Mesodermal cell (in vitro differentiated cells): ENCODE data around the gene EFCAB6.

Experiments
- H3K27ac ChIP-seq: 2 replicates; pipeline ENCODE4 v1.7.0; 2013; ENCODE audit warnings: mild to moderate bottlenecking, low read depth, low read length, moderate library complexity; ENCODE audit not compliant: severe bottlenecking
- H3K36me3 ChIP-seq: 2 replicates; pipeline ENCODE4 v1.7.1; 2013; ENCODE audit warnings: mild to moderate bottlenecking, low read length, moderate library complexity; ENCODE audit not compliant: control insufficient read depth, insufficient read depth
- H3K4me1 ChIP-seq: one replicate; pipeline ENCODE4 v1.7.1; 2013; ENCODE audit warnings: mild to moderate bottlenecking, low read length; ENCODE audit not compliant: insufficient read depth, control insufficient read depth, poor library complexity, severe bottlenecking
- H3K4me3 ChIP-seq: 2 replicates; pipeline ENCODE4 v1.7.0; 2013; ENCODE audit warnings: low read length, control low read depth, mild to moderate bottlenecking; ENCODE audit not compliant: insufficient read depth, poor library complexity, severe bottlenecking; ENCODE audit errors: extremely low read depth
- H3K9me3 ChIP-seq: 2 replicates; pipeline ENCODE4 v1.7.1; 2013; ENCODE audit warnings: mild to moderate bottlenecking, low read length, moderate library complexity; ENCODE audit not compliant: control insufficient read depth
- WGBS, 2 experiments: methylation state at CpG; one replicate each; pipeline ENCODE4 v1.1.5; 2013; ENCODE audit warnings: missing lambda C conversion rate in 2 of 2; ENCODE audit not compliant: insufficient coverage in 2 of 2; 5-methylcytosine and 5-hydroxymethylcytosine counted together

Gene EFCAB6

GRCh38 chr22:43600265-43600664, 211.8 kb downstream of the EFCAB6 start:
- H3K27ac ChIP-seq: no peak overlapping the region
- H3K9me3 ChIP-seq: no peaks in the 10 kb centered on the region
- H3K36me3 ChIP-seq: no peaks in the 10 kb centered on the region
- 75 to 80% methylated on average over 2 to 8 of the region's 9 CpGs for WGBS, 2 experiments
- no peak overlapping the region for H3K4me3 ChIP-seq
- H3K4me1 ChIP-seq: no peaks in the 10 kb centered on the region

DNA sequence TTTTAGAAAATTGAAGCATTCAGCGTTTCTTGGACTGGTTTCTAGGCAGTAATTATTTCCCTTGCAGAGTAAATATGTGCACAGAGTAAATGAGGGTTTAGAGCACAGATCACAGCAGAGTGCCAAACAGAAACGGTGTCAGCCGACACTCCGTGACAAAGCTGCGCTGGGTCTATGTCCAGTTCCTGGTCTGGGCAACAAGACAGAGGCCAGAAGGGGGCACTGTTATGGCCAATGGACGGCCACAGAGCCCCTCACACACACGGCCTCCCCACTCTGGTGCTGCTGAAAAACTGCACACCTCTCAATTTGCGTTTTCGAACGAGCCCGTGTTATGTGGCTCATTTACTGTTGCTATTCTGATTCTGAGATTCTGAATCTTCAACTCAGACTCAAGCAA, 219.6 kb downstream of the EFCAB6 start:
- Histone ChIP-seq H3K27ac (no peak overlapping the region), H3K4me3 (no peak overlapping the region), H3K9me3 (no peaks in the 10 kb centered on the region), H3K4me1 (no peaks in the 10 kb centered on the region), H3K36me3 (no peaks in the 10 kb centered on the region)
- WGBS, 2 experiments: 56 to 75% methylated on average over 8 to 11 of the region's 11 CpGs

DNA sequence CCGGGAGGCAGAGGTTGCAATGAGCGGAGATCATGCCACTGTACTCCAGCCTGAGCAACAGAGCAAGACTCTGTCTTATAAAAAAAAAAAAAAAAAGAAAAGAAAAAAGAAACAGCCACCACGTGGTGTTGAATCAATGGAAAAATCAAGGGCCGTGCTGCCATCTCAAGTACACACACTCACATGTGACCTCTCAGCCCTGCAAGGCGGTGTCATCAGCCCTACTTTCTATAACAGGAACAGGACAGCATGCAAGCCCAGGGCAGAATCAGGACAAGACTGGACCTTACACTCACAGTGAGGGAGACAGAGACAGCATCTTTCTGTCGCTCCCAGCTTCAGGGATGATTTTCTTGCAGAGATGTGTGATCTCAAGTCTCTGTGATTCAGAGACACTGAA, 220.7 kb downstream of the EFCAB6 start:
- H3K4me3 ChIP-seq: no peak overlapping the region
- 94 to 100% methylated on average over 2 to 3 of the region's 6 CpGs for WGBS, 2 experiments
- no peak overlapping the region for H3K27ac ChIP-seq
- no peaks in the 10 kb centered on the region for H3K36me3 ChIP-seq
- H3K4me1 ChIP-seq: no peaks in the 10 kb centered on the region
- H3K9me3 ChIP-seq: no peaks in the 10 kb centered on the region

DNA sequence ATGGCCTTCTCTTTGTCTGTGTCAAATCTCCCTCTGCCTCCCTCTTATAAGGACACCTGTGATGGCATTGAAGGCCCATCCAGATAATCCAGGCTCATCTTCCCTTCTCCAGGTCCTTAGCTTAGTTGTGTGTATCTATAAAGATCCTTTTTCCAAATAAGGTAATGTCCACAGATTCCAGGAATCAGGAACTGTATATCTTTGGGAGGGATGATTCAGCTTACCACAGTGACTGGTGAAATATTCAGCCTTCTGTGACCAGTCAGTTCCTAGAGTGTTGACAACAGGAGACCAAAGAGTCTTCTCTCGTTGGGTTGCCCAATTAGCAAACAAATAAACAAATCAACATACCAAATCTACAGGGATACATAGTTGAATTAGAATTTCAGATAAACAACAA, 224.5 kb downstream of the EFCAB6 start:
- Histone ChIP-seq H3K36me3 (no peaks in the 10 kb centered on the region), H3K9me3 (peaks cover 14% of the 10 kb centered on the region), H3K4me3 (no peak overlapping the region), H3K27ac (no peak overlapping the region), H3K4me1 (no peaks in the 10 kb centered on the region)
- WGBS, 2 experiments: no CpG with 5 or more reads among the region's 1 CpG

- no CpG with 5 or more reads among the region's 2 CpGs for WGBS, 2 experiments
These were observed 228.6 kb downstream of the EFCAB6 start for GRCh38 chr22:43583501-43583900.

GRCh38 chr22:43582394-43582793, 229.7 kb downstream of the EFCAB6 start:
- no peak overlapping the region for H3K4me3 ChIP-seq
- H3K4me1 ChIP-seq: no peaks in the 10 kb centered on the region
- H3K36me3 ChIP-seq: no peaks in the 10 kb centered on the region
- H3K9me3 ChIP-seq: peaks cover 19% of the 10 kb centered on the region
- 82 to 93% methylated on average over 1 of the region's 1 CpG for WGBS, 2 experiments
- H3K27ac ChIP-seq: no peak overlapping the region

More at GRCh38 chr22:43583501-43583900, 228.6 kb downstream of the EFCAB6 start:
- no peak overlapping the region for H3K4me3 ChIP-seq
- H3K9me3 ChIP-seq: peaks cover 19% of the 10 kb centered on the region
- H3K4me1 ChIP-seq: no peaks in the 10 kb centered on the region
- H3K36me3 ChIP-seq: no peaks in the 10 kb centered on the region
- H3K27ac ChIP-seq: no peak overlapping the region

DNA sequence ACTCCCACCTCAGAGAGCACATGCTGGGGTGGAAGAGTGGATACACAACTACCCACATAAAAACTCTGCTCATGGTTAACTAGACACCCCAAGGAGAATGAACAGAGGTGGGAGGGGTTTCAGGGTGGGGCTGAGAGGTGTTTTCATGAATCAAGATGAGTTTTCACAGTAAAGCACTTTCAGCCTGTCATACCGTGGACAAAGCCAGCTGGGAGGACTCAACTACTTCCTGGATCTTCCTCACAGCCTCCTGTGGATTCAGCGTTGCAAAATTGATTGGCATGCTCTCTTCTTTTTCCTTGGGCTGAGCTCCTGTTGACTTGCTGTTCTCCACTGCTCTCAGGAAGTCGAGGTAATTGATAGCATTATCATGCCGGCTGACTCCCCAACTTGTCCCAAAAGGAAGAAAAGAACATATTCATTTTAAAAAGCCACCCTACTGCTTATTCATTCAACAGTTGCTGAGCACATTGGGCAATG, 231.8 kb downstream of the EFCAB6 start:
- 58 to 69% methylated on average over 3 to 4 of the region's 4 CpGs for WGBS, 2 experiments
- Histone ChIP-seq H3K36me3 (no peaks in the 10 kb centered on the region), H3K27ac (no peak overlapping the region), H3K4me3 (no peak overlapping the region), H3K9me3 (peaks cover 19% of the 10 kb centered on the region), H3K4me1 (no peaks in the 10 kb centered on the region)

DNA sequence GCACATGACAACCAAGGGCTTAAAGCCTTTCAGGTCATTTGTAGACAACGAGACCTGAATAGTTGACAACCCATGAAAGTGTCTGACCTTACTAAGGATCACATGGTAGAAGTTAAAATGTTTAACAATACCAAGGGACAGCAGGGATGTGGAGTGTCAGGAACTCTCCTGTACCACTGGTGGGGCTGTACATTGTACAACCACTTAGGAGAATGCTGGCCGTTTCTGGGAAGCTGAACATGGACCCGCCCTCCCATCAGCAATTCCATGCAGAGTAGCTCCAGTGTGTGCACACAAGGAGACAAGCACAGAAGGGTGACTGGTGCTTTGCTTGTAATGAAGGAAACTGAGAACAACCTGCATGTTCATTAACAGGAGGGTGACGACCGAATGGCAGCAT, 237.4 kb downstream of the EFCAB6 start:
- Histone ChIP-seq H3K4me1 (no peaks in the 10 kb centered on the region), H3K9me3 (no peaks in the 10 kb centered on the region), H3K4me3 (no peak overlapping the region), H3K36me3 (no peaks in the 10 kb centered on the region), H3K27ac (no peak overlapping the region)
- WGBS, 2 experiments: 83 to 89% methylated on average over 3 of the region's 5 CpGs

DNA sequence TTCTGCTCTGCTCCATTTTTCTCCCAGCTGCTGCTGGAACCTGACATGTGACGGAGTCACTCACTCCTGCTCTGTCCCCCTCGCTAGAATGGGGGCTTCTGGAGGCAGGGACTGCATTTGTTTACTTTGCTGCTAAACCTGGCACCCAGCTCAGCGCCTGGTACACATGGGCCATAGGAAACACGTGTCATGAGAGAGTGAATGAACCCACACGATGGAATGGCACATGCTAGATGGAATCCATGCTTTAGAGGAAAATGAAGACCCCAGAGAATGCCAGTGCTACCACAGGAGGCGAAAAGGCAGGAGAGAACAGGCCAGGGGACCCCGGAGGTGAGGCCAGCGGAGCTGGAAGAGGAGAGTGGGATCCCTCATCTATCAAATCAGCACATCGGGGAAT, 239.4 kb downstream of the EFCAB6 start:
- Histone ChIP-seq H3K27ac (no peak overlapping the region), H3K9me3 (no peaks in the 10 kb centered on the region), H3K4me3 (no peak overlapping the region), H3K36me3 (no peaks in the 10 kb centered on the region), H3K4me1 (no peaks in the 10 kb centered on the region)
- 91 to 93% methylated on average over 7 of the region's 9 CpGs for WGBS, 2 experiments

DNA sequence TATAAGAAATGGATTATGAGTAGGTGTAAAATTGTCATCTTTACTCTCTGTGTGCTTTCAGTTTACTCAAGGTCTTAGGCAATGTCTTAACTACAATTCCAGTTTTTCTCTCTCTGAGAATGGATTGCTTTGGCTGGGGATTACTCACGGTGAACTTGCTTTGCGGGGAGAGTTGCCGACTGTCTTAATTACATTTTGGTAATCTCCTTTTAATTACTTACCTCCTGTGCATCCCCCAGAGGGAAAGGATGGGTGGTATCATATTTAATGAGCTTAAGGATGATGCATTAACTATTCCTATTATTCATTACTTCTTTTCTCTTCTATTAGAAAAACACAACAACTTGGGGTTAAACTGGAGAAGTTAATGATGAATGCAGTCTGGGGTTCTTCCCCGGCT, 240.9 kb downstream of the EFCAB6 start:
- WGBS, 2 experiments: 60% methylated on average over 1 of the region's 4 CpGs; no CpG with 5 or more reads in 1 of the 2 experiments
- no peaks in the 10 kb centered on the region for H3K36me3 ChIP-seq
- no peak overlapping the region for H3K27ac ChIP-seq
- no peaks in the 10 kb centered on the region for H3K9me3 ChIP-seq
- no peaks in the 10 kb centered on the region for H3K4me1 ChIP-seq
- H3K4me3 ChIP-seq: no peak overlapping the region

- WGBS, 2 experiments: 44 to 56% methylated on average over 11 to 12 of the region's 14 CpGs
- H3K9me3 ChIP-seq: no peaks in the 10 kb centered on the region
- no peak overlapping the region for H3K27ac ChIP-seq
- no peaks in the 10 kb centered on the region for H3K4me1 ChIP-seq
- no peaks in the 10 kb centered on the region for H3K36me3 ChIP-seq
- H3K4me3 ChIP-seq: no peak overlapping the region
These were observed 241.5 kb downstream of the EFCAB6 start for GRCh38 chr22:43570531-43571165.
